Endodermal cell (in vitro differentiated cells): Measurements from ENCODE around the gene GALNT1. TPM values are rescaled to one million over a fixed set of nuclear protein-coding genes. Genes with fewer than 3 reads are reported as not detected.

Source experiments
- DNase-seq: peaks from one replicate; pipeline ENCODE4 v3.0.0-alpha.2; 2017
- H3K27ac ChIP-seq: 2 replicates; pipeline ENCODE4 v1.5.1; 2013; ENCODE audit warnings: mild to moderate bottlenecking, low read depth, low read length, moderate library complexity
- H3K27me3 ChIP-seq: 2 replicates; pipeline ENCODE4 v1.6.1; 2013; ENCODE audit warnings: mild to moderate bottlenecking, low read length, moderate library complexity; ENCODE audit not compliant: insufficient read depth, control insufficient read depth, poor library complexity, severe bottlenecking
- H3K36me3 ChIP-seq: 2 replicates; pipeline ENCODE4 v1.7.0; 2013; ENCODE audit warnings: mild to moderate bottlenecking, low read length, moderate library complexity; ENCODE audit not compliant: control insufficient read depth, insufficient read depth
- H3K4me1 ChIP-seq: one replicate; pipeline ENCODE4 v1.7.0; 2013; ENCODE audit warnings: low read length; ENCODE audit not compliant: control insufficient read depth, insufficient read depth
- H3K4me3 ChIP-seq: 2 replicates; pipeline ENCODE4 v1.5.1; 2013; ENCODE audit warnings: mild to moderate bottlenecking, low read length, moderate library complexity
- H3K9ac ChIP-seq: 2 replicates; pipeline ENCODE4 v1.6.1; 2013; ENCODE audit warnings: mild to moderate bottlenecking, low read length, moderate library complexity; ENCODE audit not compliant: poor library complexity, severe bottlenecking; ENCODE audit errors: extremely low read depth
- H3K9me3 ChIP-seq: 2 replicates; pipeline ENCODE4 v1.6.1; 2013; ENCODE audit warnings: mild to moderate bottlenecking, low read length, moderate library complexity; ENCODE audit not compliant: control insufficient read depth
- H3K27ac Mint-ChIP-seq: 2 replicates; pipeline ENCODE4 v1.8.0; 2020; ENCODE audit warnings: mixed read lengths
- H3K27me3 Mint-ChIP-seq: 2 replicates; pipeline ENCODE4 v1.8.0; 2021; ENCODE audit warnings: mild to moderate bottlenecking, mixed read lengths; ENCODE audit not compliant: insufficient read depth
- H3K36me3 Mint-ChIP-seq: 2 replicates; pipeline ENCODE4 v1.8.0; 2020; ENCODE audit warnings: low read depth, mixed read lengths
- H3K4me1 Mint-ChIP-seq: 2 replicates; pipeline ENCODE4 v1.8.0; 2020; ENCODE audit warnings: mixed read lengths
- H3K4me3 Mint-ChIP-seq: 2 replicates; pipeline ENCODE4 v1.8.0; 2020; ENCODE audit warnings: mild to moderate bottlenecking, moderate library complexity, mixed read lengths
- H3K9me3 Mint-ChIP-seq: 2 replicates; pipeline ENCODE4 v1.8.0; 2020; ENCODE audit warnings: mild to moderate bottlenecking, mixed read lengths
- whole genome bisulfite sequencing, 2 experiments: methylation state at CpG; one replicate each; pipeline versions ENCODE4 v1.1.5 to v1.1.7; 2013; ENCODE audit warnings: missing lambda C conversion rate in 2 of 2, mixed read lengths in 1 of 2; ENCODE audit not compliant: insufficient coverage in 1 of 2, insufficient read length in 1 of 2; 5-methylcytosine and 5-hydroxymethylcytosine counted together
- total RNA-seq, 2 donors: library from RNA; stranded (reverse); fragmentation: NEBNext Ultra II Directional in 1 of 2; extraction: Animal tissue kit (Norgen Biotek cat#: 25700) in 1 of 2; gene quantifications; 2 replicates in 1 of 2; 3 replicates in 1 of 2; pipeline ENCODE4 v1.2.1, GENCODE V29; 2021
- TF ChIP-seq, protein P1 (sequence below): fragments of 200-600 bp; sonication (generic); conservative IDR thresholded peaks from 2 replicates; pipeline ENCODE4 v1.5.0; 2021; ENCODE audit warnings: antibody characterized with exemption, mild to moderate bottlenecking

The GALNT1 gene
- total RNA-seq, 2 donors from 2014 or later, result 82.5 to 102 TPM

DNA sequence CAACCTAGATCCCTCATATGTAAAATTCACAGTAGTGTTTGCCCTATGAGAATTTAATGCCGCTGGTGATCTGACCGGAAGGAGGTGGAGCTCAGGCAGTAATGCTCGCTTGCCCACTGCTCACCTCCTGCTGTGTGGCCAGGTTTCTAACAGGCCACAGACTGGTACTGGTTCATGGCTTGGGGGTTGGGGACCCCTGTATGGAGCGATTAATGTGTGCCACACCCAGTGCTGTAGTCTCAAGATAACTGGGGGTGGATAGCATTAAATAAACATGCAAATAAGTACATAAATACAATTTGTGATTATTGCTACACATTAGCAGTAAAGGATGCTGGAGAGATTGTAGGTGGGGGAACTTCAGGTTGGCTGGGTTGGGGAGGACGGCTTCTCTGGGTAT lies 3.2 kb downstream of the GALNT1 start:
- no peak overlapping the region for H3K27ac Mint-ChIP-seq
- Histone ChIP-seq H3K36me3 (peaks cover 4% of the 10 kb centered on the region), H3K27me3 (no peaks in the 10 kb centered on the region), H3K4me3 (peak overlapping the region; percentile 16), H3K4me1 (no peaks in the 10 kb centered on the region), H3K9me3 (peaks cover 50% of the 10 kb centered on the region), H3K27ac (no peak overlapping the region), H3K9ac (no peak overlapping the region)
- TF ChIP-seq, protein P1, sequence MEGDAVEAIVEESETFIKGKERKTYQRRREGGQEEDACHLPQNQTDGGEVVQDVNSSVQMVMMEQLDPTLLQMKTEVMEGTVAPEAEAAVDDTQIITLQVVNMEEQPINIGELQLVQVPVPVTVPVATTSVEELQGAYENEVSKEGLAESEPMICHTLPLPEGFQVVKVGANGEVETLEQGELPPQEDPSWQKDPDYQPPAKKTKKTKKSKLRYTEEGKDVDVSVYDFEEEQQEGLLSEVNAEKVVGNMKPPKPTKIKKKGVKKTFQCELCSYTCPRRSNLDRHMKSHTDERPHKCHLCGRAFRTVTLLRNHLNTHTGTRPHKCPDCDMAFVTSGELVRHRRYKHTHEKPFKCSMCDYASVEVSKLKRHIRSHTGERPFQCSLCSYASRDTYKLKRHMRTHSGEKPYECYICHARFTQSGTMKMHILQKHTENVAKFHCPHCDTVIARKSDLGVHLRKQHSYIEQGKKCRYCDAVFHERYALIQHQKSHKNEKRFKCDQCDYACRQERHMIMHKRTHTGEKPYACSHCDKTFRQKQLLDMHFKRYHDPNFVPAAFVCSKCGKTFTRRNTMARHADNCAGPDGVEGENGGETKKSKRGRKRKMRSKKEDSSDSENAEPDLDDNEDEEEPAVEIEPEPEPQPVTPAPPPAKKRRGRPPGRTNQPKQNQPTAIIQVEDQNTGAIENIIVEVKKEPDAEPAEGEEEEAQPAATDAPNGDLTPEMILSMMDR, result no peak
- H3K27me3 Mint-ChIP-seq, result peaks cover 5% of the 10 kb centered on the region
- no peak for DNase-seq
- 94 to 100% methylated on average over 2 to 5 of the region's 5 CpGs for WGBS, 2 experiments
- H3K9me3 Mint-ChIP-seq, result peaks cover 44% of the 10 kb centered on the region
- H3K36me3 Mint-ChIP-seq, result peaks cover 31% of the 10 kb centered on the region
- no peak overlapping the region for H3K4me3 Mint-ChIP-seq
- peaks cover 20% of the 10 kb centered on the region for H3K4me1 Mint-ChIP-seq

DNA sequence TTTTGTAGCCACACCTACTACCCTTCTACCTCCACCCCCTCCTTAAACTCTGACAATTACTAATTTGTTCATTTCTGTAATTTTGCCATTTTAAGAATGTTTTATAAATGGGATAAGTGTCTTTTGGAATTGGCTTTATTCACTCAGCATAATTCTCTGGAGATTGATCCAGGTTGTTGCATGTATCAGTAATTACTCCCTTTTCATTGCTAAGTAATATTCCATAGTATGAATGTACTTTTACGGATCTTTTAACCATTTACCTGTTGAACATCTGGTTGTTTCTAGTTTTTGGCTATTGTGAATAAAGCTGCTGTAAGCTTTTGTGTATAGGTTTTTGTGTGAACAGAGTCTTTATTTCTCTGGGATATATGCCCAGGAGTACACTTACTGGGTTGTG lies 4.1 kb downstream of the GALNT1 start:
- Histone ChIP-seq H3K36me3 (peaks cover 4% of the 10 kb centered on the region), H3K4me3 (peak overlapping the region; percentile 38), H3K9ac (no peak overlapping the region), H3K27me3 (no peaks in the 10 kb centered on the region), H3K4me1 (no peaks in the 10 kb centered on the region), H3K9me3 (peaks cover 50% of the 10 kb centered on the region), H3K27ac (no peak overlapping the region)
- DNase-seq, result no peak
- peaks cover 31% of the 10 kb centered on the region for H3K36me3 Mint-ChIP-seq
- no peaks in the 10 kb centered on the region for H3K27me3 Mint-ChIP-seq
- H3K4me3 Mint-ChIP-seq, result no peak overlapping the region
- no peak overlapping the region for H3K27ac Mint-ChIP-seq
- TF ChIP-seq, protein P1, result no peak
- H3K4me1 Mint-ChIP-seq, result peaks cover 22% of the 10 kb centered on the region
- H3K9me3 Mint-ChIP-seq, result peaks cover 44% of the 10 kb centered on the region
- WGBS, 2 experiments, result 100% methylated on average over 1 of the region's 1 CpG; no CpG with 5 or more reads in 1 of the 2 experiments

DNA sequence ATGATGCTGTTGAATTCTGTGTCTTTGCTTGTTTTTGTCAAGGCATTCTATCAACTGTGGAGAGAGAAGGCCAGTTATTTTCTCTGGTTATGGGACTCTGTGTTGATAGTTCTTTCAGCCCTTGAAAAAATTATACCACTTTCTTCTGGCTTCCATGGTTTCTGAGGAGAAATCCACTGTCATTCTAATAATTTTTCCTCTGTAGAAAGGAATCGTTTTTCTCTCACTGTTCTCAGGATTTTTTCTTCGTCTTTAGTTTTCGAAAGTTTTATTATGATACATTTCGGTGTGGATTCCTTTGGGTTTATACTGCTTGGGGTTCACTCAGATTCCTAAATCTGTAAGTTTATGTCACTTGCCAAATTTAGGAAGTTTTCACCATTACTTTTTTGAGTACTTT lies 6.6 kb downstream of the GALNT1 start:
- H3K36me3 Mint-ChIP-seq, result peaks cover 31% of the 10 kb centered on the region
- no peak overlapping the region for H3K9ac ChIP-seq
- DNase-seq, result no peak
- H3K4me3 ChIP-seq, result no peak overlapping the region
- H3K9me3 ChIP-seq, result peaks cover 50% of the 10 kb centered on the region
- H3K4me3 Mint-ChIP-seq, result no peak overlapping the region
- H3K36me3 ChIP-seq, result peaks cover 4% of the 10 kb centered on the region
- peaks cover 44% of the 10 kb centered on the region for H3K9me3 Mint-ChIP-seq
- no peak overlapping the region for H3K27ac Mint-ChIP-seq
- H3K4me1 Mint-ChIP-seq, result peaks cover 15% of the 10 kb centered on the region
- no peak overlapping the region for H3K27ac ChIP-seq
- no peaks in the 10 kb centered on the region for H3K27me3 ChIP-seq
- WGBS, 2 experiments, result 97% methylated on average over 4 of the region's 4 CpGs; no CpG with 5 or more reads in 1 of the 2 experiments
- no peaks in the 10 kb centered on the region for H3K27me3 Mint-ChIP-seq
- TF ChIP-seq, protein P1, result no peak
- no peaks in the 10 kb centered on the region for H3K4me1 ChIP-seq
